Hepatocyte (in vitro differentiated cells): ENCODE measurements around the gene SPTLC1. TPM values are rescaled to one million over a fixed set of nuclear protein-coding genes. Genes with fewer than 3 reads are reported as not detected.
"Not testable (repeated sequence)": the region's sequence is repeated elsewhere in the genome, so short reads cannot be mapped to it uniquely, and the experiment has no call there.

Experiments used
- DNase-seq: peaks from one replicate; pipeline ENCODE4 v3.0.0-alpha.2; 2016; ENCODE audit warnings: low spot score
- H2AFZ ChIP-seq: fragments of 200-600 bp; sonication (generic); 2 replicates; pipeline ENCODE4 v1.6.0; 2016; ENCODE audit warnings: antibody characterized with exemption, mild to moderate bottlenecking
- H3K27ac ChIP-seq: fragments of 200-600 bp; sonication (generic); 2 replicates; pipeline ENCODE4 v1.5.1; 2016; ENCODE audit warnings: mild to moderate bottlenecking
- H3K27me3 ChIP-seq: fragments of 200-600 bp; sonication (generic); 2 replicates; pipeline ENCODE4 v1.6.1; 2016
- H3K36me3 ChIP-seq: fragments of 200-600 bp; sonication (generic); replicated peaks from 2 replicates; pipeline ENCODE4 v1.5.1; 2016; ENCODE audit warnings: low read depth; ENCODE audit not compliant: insufficient read depth
- H3K4me1 ChIP-seq: fragments of 200-600 bp; sonication (generic); 2 replicates; pipeline ENCODE4 v1.5.1; 2016; ENCODE audit warnings: mild to moderate bottlenecking, moderate library complexity; ENCODE audit not compliant: insufficient read depth
- H3K4me2 ChIP-seq: fragments of 200-600 bp; sonication (generic); 2 replicates; pipeline ENCODE4 v1.6.0; 2016
- H3K4me3 ChIP-seq: fragments of 200-600 bp; sonication (generic); 2 replicates; pipeline ENCODE4 v1.5.1; 2016; ENCODE audit warnings: mild to moderate bottlenecking
- H3K79me2 ChIP-seq: fragments of 200-600 bp; sonication (generic); 2 replicates; pipeline ENCODE4 v1.6.0; 2017; ENCODE audit warnings: mild to moderate bottlenecking
- H3K9me2 ChIP-seq: fragments of 200-600 bp; sonication (generic); replicated peaks from 2 replicates; pipeline ENCODE4 v1.6.0; 2017; ENCODE audit warnings: mild to moderate bottlenecking; ENCODE audit not compliant: insufficient read depth
- H3K9me3 ChIP-seq: fragments of 200-600 bp; sonication (generic); 2 replicates; pipeline ENCODE4 v1.5.1; 2016; ENCODE audit warnings: low read depth, mild to moderate bottlenecking
- H4K20me1 ChIP-seq: fragments of 200-600 bp; sonication (generic); 2 replicates; pipeline ENCODE4 v1.6.0; 2016; ENCODE audit warnings: mild to moderate bottlenecking; ENCODE audit not compliant: insufficient read depth, poor library complexity, severe bottlenecking
- EZH2 ChIP-seq: fragments of 200-600 bp; sonication (generic); IDR thresholded peaks from 2 replicates; pipeline ENCODE4 v1.6.1; 2016; ENCODE audit warnings: antibody characterized with exemption, mild to moderate bottlenecking, borderline replicate concordance
- EZH2phosphoT487 ChIP-seq: fragments of 200-600 bp; sonication (generic); IDR thresholded peaks from one replicate; pipeline ENCODE4 v1.6.1; 2018; ENCODE audit warnings: antibody characterized with exemption, mild to moderate bottlenecking, low read depth, moderate library complexity; ENCODE audit not compliant: unreplicated experiment, severe bottlenecking
- WGBS: methylation state at CpG from one replicate; pipeline ENCODE4 v1.1.6; 2016; ENCODE audit warnings: low lambda C conversion rate; ENCODE audit errors: missing lambda C conversion rate; 5-methylcytosine and 5-hydroxymethylcytosine counted together
- polyA plus RNA-seq: library from polyadenylated mRNA; unstranded; fragments of >200 nt; fragmentation: Nextera tagmentation; extraction: Ambion mirVana; gene quantifications from 2 replicates; pipeline ENCODE4 v1.2.1, GENCODE V29; 2016
- total RNA-seq: library from RNA; depleted of rRNA; stranded (reverse); fragments of >200 nt; gene quantifications from 2 replicates; pipeline ENCODE4 v1.2.3, GENCODE V29; 2014
- TF ChIP-seq, protein P1 (sequence below): fragments of 200-600 bp; sonication (generic); IDR thresholded peaks from 2 replicates; pipeline ENCODE4 v1.5.1; 2016; ENCODE audit warnings: antibody characterized with exemption, mild to moderate bottlenecking; ENCODE audit not compliant: poor library complexity

Gene SPTLC1
- total and polyA plus RNA-seq, 2 experiments from 2014 or later, result 67.6 to 101 TPM

DNA sequence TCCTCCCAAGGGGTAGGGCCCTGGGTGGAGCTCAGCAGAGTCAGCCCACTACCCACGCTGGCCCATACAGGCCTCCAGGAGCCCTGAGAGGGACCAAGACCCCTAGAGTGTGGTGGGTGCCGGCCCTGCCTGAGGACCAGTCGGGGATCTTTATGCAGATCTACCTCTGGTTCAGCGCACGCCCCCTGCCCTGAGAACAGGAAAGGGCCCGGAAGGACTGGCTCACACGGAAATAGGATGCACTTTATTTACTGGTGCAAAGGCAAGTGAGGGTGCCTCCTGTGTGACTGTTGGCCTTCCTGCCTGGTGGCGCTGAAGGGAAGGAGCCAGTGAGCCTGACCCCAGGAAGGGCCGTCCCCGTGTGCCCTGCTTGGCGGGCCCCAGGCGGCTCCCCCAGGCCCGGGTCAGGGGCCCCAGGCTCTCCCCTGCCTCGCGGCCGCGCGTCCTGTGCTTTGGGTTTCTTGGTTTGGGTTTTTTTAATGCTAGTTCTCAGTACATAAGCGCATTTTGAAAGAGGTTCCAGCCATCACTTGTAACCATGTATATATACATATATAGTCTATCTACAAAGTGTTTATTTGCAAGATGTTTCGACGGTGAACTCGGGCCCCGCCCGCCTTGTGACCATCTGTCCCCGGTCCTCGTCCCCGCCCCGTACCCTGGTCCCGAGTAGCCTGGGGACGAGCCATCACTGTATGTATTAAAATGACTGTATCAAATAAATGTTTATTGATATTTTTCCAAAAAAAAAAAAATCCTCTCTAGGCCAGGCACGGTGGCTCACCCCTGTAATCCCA is 88.8 kb downstream of the SPTLC1 start:
- Histone ChIP-seq H3K79me2 (no peaks in the 10 kb centered on the region), H3K9me3 (no peaks in the 10 kb centered on the region), H3K4me2 (no peak overlapping the region), H3K4me1 (no peaks in the 10 kb centered on the region), H3K4me3 (no peak overlapping the region), H2AFZ (no peak overlapping the region), H3K27me3 (no peaks in the 10 kb centered on the region), H4K20me1 (no peaks in the 10 kb centered on the region), H3K36me3 (no peaks in the 10 kb centered on the region), H3K9me2 (no peaks in the 10 kb centered on the region), H3K27ac (no peak overlapping the region)
- 95% methylated on average over 31 of the region's 31 CpGs for WGBS
- no peak for DNase-seq
- TF ChIP-seq, protein P1, sequence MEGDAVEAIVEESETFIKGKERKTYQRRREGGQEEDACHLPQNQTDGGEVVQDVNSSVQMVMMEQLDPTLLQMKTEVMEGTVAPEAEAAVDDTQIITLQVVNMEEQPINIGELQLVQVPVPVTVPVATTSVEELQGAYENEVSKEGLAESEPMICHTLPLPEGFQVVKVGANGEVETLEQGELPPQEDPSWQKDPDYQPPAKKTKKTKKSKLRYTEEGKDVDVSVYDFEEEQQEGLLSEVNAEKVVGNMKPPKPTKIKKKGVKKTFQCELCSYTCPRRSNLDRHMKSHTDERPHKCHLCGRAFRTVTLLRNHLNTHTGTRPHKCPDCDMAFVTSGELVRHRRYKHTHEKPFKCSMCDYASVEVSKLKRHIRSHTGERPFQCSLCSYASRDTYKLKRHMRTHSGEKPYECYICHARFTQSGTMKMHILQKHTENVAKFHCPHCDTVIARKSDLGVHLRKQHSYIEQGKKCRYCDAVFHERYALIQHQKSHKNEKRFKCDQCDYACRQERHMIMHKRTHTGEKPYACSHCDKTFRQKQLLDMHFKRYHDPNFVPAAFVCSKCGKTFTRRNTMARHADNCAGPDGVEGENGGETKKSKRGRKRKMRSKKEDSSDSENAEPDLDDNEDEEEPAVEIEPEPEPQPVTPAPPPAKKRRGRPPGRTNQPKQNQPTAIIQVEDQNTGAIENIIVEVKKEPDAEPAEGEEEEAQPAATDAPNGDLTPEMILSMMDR, result no peak
- no peak for TF ChIP-seq EZH2phosphoT487
- no peak for TF ChIP-seq EZH2

DNA sequence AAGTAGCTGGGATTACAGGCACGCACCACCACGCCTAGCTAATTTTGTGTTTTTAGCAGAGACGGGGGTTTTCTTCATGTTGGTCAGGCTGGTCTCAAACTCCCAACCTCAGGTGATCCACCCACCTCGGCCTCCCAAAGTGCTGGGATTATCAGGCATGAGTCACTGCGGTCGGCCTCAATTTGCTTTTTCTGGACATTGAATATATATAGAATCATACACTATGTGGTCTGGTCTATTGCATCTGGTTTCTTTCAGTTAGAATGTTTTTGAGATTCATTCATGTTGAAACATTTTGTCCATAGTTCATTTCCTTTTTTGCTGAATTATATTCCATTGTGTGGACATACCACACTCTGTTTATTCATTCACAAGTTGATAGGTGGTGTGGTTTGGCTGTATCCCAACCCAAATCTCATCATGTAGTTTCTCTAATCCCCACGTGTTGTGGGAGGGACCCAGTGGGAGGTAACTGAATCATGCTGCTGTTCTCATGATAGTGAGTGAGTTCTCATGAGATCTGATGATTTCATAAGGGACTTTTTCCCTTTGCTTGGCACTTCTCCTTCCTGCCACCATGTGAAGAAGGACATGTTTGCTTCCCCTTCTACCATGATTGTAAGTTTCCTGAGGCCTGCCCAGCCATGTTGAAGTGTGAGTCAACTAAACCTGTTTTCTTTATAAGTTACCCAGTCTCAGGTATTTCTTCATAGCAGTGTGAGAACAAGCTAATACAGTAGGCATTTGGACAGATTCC is 93.2 kb downstream of the SPTLC1 start:
- not testable (repeated sequence) for H3K9me3 ChIP-seq, H3K9me2 ChIP-seq, H2AFZ ChIP-seq, H3K4me1 ChIP-seq, H4K20me1 ChIP-seq, H3K36me3 ChIP-seq, H3K4me2 ChIP-seq, H3K79me2 ChIP-seq, H3K27ac ChIP-seq, H3K27me3 ChIP-seq, H3K4me3 ChIP-seq, DNase-seq
- WGBS, result 67% methylated on average over 7 of the region's 7 CpGs

DNA sequence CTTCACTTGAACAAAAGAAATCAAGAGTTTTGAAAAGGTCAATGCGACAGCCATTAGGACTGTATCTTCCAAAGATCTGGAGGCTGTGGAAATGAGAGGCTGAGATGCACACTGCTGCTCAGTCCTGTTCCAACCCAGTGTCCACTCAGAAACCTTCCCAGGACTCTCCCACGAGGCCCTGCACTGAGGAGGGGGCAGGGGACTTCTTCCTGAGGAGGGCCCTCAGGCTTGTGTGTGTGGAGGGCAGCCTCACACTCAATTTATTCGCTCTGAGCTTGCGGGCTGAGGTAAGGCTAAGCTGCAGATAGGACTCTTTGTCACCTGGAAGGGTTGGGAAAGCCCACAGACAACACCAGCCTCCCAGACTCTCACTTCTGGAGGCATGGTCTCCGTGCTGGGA is 95.6 kb downstream of the SPTLC1 start:
- Histone ChIP-seq H3K79me2 (no peaks in the 10 kb centered on the region), H4K20me1 (no peaks in the 10 kb centered on the region), H3K27me3 (no peaks in the 10 kb centered on the region), H3K4me2 (no peak overlapping the region), H3K27ac (no peak overlapping the region), H3K4me3 (no peak overlapping the region), H3K4me1 (no peaks in the 10 kb centered on the region), H2AFZ (no peak overlapping the region), H3K9me2 (no peaks in the 10 kb centered on the region), H3K36me3 (no peaks in the 10 kb centered on the region), H3K9me3 (no peaks in the 10 kb centered on the region)
- WGBS, result 57% methylated on average over 5 of the region's 5 CpGs
- DNase-seq, result no peak
- TF ChIP-seq EZH2 (no peak), EZH2phosphoT487 (no peak)
- TF ChIP-seq, protein P1, result no peak
